ENCODE results near the gene HAO2.

Gene HAO2

DNA sequence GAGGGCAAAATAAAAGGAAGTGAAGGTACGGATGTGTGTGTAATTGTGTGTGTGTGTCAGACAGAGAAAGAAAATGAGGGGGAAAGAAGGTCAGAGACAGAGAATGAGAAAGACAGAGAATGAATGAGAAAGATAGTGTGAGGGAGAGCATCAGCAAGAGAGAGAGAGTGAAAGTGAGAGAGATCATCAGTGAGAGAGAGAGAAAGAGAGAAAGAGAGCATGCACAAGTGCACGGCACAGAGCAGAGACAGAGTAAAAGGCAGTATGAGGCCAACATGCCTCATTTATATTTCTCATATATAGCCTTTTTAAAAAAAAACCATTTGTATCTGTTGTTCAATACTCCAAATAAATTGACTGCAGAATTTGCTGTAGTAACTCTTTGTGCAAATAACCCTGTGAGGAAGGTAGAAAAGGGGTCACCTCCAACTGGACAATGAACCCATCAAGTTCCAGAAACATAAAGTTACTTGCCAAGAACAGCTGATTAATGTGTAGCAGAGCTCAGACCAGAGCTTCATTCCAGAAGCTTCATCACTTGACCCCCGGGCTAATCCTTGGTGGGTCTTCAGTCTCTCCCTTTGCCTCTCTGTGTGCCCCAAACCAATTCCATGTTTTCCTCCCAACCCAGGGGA, 47.5 kb downstream of the HAO2 start:
- TF ChIP-seq POLR2A (IDR thresholded peaks at IDR 0.05; ENCODE audit: low read length) (no peak), GATA1 (IDR thresholded peaks at IDR 0.05; ENCODE audit: low read depth, low read length) (no peak)
- DNase-seq, result no peak

DNA sequence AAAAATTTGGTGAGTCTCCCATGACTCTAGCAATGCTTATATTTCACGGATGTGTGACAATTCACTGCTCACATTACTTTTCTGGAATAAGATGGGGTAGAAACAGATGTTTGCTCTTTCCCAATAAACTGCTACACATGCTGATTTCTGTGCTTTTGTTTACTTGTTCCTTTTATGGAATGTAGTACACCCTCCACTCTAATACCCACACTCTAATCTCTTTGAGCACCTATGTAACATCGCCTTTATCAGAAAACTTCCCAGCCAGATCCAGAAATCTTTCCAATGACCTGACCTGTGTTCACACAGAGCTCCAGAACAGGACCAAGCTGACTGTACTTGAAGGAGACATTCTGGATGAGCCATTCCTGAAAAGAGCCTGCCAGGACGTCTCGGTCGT, 50.5 kb downstream of the HAO2 start:
- DNase-seq, result no peak
- no peak for TF ChIP-seq POLR2A (IDR thresholded peaks at IDR 0.05; ENCODE audit: low read length)
- no peak for TF ChIP-seq GATA1 (IDR thresholded peaks at IDR 0.05; ENCODE audit: low read depth, low read length)

DNA sequence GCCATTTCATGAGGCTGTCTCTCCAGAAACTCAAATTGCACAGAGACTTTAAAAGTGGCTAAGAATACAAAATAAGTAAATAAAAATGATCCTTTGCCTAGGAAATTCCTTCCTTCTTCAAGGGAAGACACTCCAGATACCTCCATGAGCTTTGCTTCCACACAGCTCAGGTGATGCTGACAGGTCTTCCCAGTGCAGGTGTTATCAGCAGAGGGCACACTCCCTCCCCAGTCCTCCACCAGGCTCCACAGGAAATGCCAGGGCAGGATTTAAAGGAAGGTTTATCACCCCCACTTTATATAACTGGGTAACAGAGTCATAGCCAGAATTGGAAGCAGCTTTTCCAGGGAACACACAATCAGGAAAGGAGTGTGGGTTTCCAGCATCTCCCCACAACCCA, 52.1 kb downstream of the HAO2 start:
- TF ChIP-seq GATA1 (IDR thresholded peaks at IDR 0.05; ENCODE audit: low read depth, low read length) (no peak), POLR2A (IDR thresholded peaks at IDR 0.05; ENCODE audit: low read length) (no peak)
- DNase-seq, result no peak

DNA sequence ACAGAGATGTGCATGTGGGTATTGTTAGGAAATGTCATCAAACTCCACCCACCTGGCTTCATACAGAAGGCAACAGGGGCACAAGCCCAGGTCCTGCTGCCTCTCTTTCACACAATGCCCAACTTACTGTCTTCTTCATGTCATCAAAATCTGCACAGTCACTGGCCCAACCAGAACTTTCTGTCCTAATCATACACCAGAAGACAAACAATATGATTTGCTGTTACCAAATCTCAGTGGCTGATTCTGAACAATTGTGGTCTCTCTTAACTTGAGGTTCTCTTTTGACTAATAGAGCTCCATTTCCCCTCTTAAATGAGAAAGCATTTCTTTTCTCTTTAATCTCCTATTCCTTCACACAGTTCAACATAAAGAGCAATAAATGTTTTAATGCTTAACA, 54.0 kb downstream of the HAO2 start:
- DNase-seq, result no peak
- no peak for TF ChIP-seq GATA1 (IDR thresholded peaks at IDR 0.05; ENCODE audit: low read depth, low read length)
- no peak for TF ChIP-seq POLR2A (IDR thresholded peaks at IDR 0.05; ENCODE audit: low read length)

DNA sequence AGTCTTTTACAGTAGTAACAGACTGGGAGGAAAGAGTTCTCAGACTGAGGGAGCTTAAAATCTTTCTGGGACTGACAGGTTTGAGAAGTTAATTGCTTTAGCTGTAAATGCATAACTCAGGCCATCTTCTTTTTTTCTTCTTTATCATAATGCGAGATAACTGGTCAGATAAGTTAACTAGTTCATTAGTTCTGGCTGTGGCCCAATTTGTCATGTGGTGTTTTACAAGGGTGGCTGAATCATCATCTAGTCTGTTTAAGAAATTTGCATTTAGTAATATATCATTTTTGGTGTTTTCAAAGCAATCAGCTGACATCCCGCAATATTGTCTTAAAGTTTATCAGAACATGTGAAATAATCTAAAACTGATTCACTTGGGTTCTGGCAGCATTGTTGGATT, 60.4 kb downstream of the HAO2 start:
- no peak for TF ChIP-seq GATA1 (IDR thresholded peaks at IDR 0.05; ENCODE audit: low read depth, low read length)
- TF ChIP-seq POLR2A (IDR thresholded peaks at IDR 0.05; ENCODE audit: low read length), result no peak
- DNase-seq, result peak; percentile 13 to 45

DNA sequence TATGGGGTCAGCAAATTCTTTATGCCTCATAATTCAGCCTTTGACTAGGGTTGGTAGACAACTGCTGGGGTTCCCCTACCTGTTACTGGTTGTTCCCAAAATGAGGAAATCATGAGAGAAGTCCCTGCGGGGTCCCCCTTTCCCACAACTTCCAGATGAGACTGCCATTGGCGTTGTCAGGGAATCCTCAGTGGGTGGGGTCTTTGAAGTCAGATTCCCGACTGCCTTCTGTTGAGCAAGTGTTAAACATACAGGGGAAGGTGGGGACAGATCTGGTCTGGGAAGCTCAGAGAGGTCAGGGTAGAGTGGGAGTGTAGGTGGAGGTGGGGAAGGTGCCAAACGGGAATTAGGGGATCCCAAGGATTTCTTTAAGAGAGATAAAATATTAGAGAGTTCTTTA, 61.1 kb downstream of the HAO2 start:
- TF ChIP-seq GATA1 (IDR thresholded peaks at IDR 0.05; ENCODE audit: low read depth, low read length) (no peak), POLR2A (IDR thresholded peaks at IDR 0.05; ENCODE audit: low read length) (no peak)
- DNase-seq, result no peak

DNA sequence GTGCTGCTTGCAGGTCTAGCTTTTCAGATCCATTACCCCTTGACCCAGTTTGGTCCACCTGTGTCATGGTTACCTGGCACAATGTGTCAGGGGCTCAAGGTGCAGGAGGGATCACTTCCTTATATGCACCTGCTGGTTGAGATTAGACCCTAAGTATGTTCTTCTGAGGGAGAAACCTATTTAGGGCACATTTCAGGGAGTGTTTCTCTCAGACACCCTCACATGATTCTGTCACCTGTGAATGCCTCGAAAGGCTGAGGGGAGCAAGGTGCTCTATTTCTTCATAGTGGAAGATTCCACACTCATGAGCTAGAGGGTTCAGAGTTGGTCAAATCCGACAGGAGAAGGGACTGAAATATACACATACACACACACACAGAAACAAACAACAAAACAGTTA, 61.9 kb downstream of the HAO2 start:
- TF ChIP-seq POLR2A (IDR thresholded peaks at IDR 0.05; ENCODE audit: low read length), result no peak
- no peak for TF ChIP-seq GATA1 (IDR thresholded peaks at IDR 0.05; ENCODE audit: low read depth, low read length)
- DNase-seq, result no peak

DNA sequence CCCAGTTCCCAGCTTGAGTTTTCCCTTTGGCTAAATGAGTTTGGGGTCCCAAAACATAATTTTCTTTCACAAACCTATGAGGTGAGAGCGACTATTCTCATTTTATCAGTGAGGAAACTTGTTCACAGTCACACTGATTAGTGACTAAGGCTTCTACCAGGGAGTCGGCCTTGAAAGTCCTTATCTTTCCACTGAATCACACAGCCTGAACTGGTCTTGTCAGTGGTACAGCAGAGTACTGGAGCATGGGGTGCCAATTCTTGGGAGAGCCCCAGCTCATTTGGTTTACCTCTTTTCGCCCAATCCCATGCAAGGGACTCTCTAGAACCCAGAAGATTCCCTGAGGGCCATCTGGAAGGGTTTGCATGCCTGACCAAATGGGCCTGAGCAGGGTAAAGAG, 63.3 kb downstream of the HAO2 start:
- TF ChIP-seq POLR2A (IDR thresholded peaks at IDR 0.05; ENCODE audit: low read length) (no peak), GATA1 (IDR thresholded peaks at IDR 0.05; ENCODE audit: low read depth, low read length) (no peak)
- peak; percentile 30 to 65 for DNase-seq

DNA sequence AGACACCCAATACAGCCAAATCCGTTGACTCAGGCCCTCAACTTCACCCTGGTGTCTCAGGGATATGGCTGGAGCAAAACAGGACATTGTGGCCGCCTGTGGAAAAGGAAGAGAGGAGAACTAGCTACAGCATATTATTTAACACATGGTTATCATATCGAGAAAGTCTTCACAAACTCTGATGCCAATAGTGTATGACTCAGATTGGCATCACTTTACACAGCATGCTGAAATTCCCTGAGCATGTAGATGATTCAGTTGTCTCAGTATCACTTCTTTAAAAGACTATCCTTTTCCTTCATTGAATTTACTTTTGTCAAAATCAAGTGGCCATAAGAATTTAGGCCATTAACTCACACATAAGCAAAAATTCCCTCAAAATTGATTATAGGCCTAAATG, 66.5 kb downstream of the HAO2 start:
- DNase-seq, result no peak
- no peak for TF ChIP-seq POLR2A (IDR thresholded peaks at IDR 0.05; ENCODE audit: low read length)
- TF ChIP-seq GATA1 (IDR thresholded peaks at IDR 0.05; ENCODE audit: low read depth, low read length), result no peak

DNA sequence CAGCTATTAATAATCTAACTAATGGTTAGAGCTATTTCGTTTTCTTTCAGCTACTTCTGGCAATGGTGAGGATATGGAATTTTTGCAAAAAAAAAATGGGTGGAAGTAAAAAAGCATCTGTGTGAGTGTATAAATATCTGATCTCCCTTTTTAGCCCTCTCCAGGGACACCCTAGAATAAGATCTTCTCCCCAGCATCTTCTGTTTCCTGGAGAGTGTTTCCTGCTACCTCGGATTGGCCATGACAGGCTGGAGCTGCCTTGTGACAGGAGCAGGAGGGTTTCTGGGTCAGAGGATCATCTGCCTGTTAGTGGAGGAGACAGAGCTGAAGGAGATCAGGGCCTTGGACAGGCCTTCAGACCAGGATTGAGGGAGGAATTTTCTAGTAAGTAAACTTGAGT, 70.2 kb downstream of the HAO2 start:
- no peak for TF ChIP-seq GATA1 (IDR thresholded peaks at IDR 0.05; ENCODE audit: low read depth, low read length)
- TF ChIP-seq POLR2A (IDR thresholded peaks at IDR 0.05; ENCODE audit: low read length), result no peak
- DNase-seq, result no peak

DNA sequence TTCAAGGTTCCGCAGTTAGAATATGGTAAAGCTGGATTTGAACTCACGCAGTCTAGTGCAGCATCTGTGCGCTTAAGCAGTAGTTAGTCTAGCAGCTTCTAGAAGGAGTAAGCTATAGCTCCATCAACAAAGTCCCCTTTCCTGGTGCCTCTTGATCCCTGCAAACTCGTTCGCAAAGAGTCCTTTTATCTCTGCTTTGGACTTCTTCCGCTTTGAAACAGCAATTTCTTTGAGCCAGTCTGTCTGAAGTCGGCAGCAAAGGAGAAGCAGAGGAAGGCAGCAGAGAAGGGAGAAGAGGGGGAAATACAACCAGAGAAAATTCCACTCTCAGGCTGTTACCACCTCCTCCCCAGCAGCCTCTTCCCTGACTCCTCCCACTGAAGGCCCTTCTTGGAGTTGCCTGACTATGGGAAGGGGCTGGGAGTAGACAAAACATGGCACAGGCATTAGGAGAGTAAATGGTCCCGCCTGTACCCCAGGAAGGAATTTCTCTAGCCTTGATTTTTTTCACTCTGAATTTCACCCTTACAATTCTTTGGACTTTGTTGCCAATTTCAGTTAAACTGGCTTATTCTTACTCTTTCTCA, 72.2 kb downstream of the HAO2 start:
- TF ChIP-seq POLR2A (IDR thresholded peaks at IDR 0.05; ENCODE audit: low read length), result no peak
- TF ChIP-seq GATA1 (IDR thresholded peaks at IDR 0.05; ENCODE audit: low read depth, low read length), result no peak
- DNase-seq, result no peak

DNA sequence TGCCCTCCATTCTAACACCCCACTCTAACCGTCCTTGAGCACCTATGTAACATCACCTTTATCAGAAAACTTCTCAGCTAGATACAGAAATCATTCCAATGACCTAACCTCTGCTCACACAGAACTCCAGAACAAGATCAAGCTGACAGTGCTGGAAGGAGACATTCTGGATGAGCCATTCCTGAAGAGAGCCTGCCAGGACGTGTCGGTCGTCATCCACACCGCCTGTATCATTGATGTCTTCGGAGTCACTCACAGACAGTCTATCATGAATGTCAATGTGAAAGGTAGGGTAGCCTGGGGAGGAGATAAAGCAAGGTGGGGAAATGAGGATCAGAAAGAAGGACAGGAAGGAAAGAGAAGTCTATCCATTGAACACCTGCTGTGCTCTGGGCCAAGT, 74.2 kb downstream of the HAO2 start:
- TF ChIP-seq POLR2A (IDR thresholded peaks at IDR 0.05; ENCODE audit: low read length), result no peak
- no peak for TF ChIP-seq GATA1 (IDR thresholded peaks at IDR 0.05; ENCODE audit: low read depth, low read length)
- DNase-seq, result no peak

Data from erythroblast (primary cell).